ENCODE measurements around the gene KIF26A.
"Not testable (repeated sequence)": the region's sequence is repeated elsewhere in the genome, so short reads cannot be mapped to it uniquely, and the experiment has no call there.

The KIF26A gene

GRCh38 chr14:104225278-104226190 lies 87.1 kb downstream of the KIF26A start:
- not testable (repeated sequence) for DNase-seq

DNA sequence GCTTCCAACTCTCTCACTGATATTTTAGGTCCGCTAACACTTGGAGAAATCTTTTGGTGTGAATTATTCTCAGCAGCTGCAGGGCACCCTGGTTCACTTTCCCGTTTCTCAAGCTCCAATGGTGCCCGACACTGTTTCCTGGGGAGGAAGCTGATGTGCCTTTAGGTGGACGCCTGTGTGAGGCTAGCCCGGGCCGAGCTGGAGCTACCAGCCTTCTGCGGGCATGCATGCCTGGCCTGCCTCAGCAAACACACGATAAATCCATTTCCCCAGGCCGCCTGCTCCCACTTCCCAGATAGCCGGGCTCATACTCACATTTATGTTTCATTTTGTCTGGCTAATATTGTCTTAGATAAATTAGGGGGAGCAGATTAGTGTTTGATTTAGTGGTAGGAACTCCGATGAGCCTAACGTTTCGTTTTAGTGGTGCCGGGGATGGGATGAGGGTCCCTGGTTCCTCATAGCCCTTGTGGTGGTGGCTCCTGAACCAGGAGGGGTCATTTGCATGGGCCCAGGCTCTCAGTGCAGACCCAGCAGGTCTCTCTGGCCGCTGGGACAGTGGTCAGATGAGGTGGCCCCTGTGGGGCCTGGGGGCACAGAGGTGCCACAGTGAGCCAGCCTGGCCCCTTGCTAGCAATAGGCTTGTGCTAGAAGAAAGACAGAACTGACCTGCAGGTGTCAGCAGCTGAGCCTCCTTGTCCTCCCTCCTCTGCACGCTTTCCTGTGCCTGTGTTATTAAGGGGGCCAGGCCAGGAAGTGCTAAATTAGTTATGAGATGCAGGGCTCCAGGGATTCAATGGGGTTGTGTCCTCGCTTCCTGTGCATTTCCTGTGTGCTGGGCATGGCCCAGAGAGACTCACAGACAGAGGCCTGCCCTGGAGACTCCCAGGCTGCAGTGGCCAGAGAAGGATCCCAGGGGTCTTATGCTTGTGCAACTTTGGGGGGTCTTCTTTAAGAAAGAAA lies 88.3 kb downstream of the KIF26A start:
- no peak for DNase-seq

DNA sequence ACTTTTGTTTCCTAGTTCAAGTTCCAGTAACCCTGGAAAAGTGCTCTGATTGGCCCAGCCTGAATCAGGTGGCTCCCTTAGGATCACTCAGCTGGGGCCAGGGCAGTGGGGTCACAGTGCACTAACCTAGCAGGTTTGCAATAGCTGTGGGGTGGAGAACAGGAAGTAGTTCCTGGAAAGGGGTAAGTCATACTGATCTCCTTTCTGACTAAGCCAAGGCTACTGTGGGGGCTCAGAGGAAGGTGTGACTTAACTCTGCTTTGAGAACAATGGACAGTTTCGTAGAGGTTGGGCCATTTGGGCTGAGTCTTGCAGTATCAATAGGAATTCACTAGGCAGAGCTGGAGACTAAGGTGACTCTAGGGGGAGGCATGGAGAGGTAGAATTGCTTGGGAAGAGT lies 89.4 kb downstream of the KIF26A start:
- no peak for DNase-seq

GRCh38 chr14:104228221-104228620 lies 89.8 kb downstream of the KIF26A start:
- no peak for DNase-seq

DNA sequence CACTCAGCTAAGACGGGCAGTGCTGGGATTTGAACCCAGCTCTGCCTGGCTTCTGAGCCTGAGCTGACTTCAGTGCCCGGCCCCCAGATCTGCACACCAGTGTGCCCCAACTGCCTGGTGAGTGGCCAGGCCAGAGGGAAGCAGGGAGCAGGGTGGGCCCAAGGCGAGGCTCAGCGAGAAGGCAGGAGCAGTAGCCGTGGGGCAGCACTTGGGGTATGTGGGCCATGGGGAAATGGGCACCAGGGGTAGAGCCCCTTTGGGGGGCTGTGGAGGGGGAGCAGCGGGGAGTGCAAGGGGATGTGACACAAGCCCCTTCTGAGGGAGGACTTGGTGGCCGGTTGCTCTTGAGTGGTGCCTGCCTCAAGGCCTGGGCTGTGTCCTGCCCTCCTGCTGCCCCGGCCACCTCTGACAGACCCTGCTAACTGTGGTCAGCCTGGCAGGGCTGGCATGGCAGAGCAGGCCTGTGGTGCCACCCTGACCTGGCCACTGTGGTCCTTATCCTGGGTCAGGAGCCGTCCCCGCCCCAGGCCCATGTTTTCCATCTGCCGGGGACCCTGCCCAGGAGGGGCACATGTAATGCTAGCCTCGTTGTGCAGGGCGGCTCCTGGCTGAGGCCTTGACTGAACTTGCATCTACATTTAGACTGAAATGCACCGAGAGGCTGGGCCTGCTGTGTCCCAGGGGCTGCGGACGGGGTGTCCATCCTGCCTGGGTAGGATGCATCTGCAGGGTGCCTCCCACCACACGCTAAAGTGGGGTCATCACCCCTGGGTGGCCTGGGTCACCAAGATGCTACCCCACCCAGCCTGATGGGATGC lies 90.5 kb downstream of the KIF26A start:
- no peak for DNase-seq

GRCh38 chr14:104229534-104230055 lies 91.2 kb downstream of the KIF26A start:
- DNase-seq, result no peak

DNA sequence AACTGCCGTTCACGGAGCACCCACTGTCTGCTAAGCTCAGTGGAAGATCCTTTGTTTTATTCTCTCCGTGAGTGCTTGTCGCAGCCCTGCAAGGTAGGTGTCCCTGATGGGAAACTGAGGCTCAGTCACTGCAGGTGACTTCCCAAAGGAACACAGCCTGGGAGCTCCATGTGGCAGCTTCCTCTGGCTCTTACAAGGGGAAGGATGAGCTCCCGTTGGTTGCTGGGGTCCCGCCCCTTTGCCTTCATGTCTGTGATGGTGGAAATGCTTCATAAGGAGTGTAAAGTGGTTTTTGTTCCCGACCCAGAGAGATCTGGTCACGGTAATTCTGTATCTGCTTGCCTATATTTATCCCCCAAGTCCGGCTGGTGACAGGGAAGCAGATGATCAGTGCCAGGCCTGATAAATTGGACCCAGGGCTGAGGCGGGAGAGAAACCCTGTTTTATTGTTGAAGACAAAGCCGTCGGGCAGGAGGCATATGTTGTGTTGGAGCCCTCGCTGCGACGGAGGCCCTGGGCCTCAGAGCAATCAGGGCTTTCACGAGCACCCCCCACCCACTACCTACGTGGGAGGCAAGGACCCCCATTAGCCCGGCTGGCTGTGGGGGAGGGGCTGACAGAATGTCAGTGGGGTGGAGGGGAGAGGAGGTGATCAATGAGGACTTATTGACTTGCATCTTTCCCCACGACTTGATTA lies 91.9 kb downstream of the KIF26A start:
- DNase-seq, result no peak

Data from CD4-positive, alpha-beta T cell treated with Interleukin-12 subunit alpha and Interleukin-12 subunit beta, for 1 hour (primary cell).